ENCODE data around the gene FAM117A.
"Not testable (repeated sequence)": the region's sequence is repeated elsewhere in the genome, so short reads cannot be mapped to it uniquely, and the experiment has no call there.

Gene FAM117A

GRCh38 chr17:49739641-49740271 is 24.2 kb downstream of the FAM117A start:
- peak overlapping the region; percentile 99 for H3K27ac Mint-ChIP-seq
- H3K4me1 Mint-ChIP-seq (ENCODE audit: low read depth): peaks cover 82% of the 10 kb centered on the region
- H3K27me3 Mint-ChIP-seq: no peaks in the 10 kb centered on the region
- H3K9me3 Mint-ChIP-seq (ENCODE audit: low read depth): no peaks in the 10 kb centered on the region
- peak overlapping the region; percentile 91 for H3K4me3 Mint-ChIP-seq
- H3K36me3 Mint-ChIP-seq: peaks cover 6% of the 10 kb centered on the region

DNA sequence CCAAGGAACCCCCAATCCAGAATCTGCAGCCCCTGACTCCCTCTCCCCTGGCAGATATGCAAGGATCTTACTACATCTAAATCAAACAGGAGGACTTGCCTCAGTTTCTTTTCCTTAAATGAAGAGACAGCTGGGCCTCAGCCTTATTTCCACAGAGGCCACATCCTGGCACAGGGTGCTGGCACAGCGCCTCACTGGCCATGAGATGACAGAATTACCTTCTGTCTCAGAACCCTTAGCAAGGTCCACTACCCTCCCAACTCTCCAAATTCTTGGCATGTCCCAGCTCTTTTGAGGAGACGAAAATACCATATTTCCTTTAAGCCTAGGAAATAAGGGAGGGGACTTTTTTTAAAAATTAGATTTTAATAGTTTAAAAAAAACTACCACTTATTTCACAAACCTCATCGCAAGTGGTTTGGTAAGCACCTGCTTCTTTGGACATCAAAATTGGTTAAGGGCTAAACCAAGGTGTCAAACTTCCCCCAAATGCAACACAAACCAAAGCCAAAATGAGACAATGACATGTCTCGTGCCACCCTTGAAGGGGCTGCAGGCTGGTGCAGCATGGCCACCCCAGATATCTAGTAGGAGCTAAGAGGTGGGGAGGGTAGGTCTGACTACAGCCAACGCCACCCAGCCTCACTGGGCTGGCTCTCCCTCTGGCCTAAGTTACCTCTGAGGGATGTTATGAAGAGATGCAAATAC is 25.3 kb downstream of the FAM117A start:
- Mint-ChIP-seq H3K27ac (peak overlapping the region; percentile 99), H3K9me3 (ENCODE audit: low read depth) (no peaks in the 10 kb centered on the region), H3K4me3 (peak overlapping the region; percentile 91), H3K27me3 (no peaks in the 10 kb centered on the region), H3K4me1 (ENCODE audit: low read depth) (peaks cover 78% of the 10 kb centered on the region), H3K36me3 (peaks cover 8% of the 10 kb centered on the region)

- peak overlapping the region; percentile 83 for H3K27ac Mint-ChIP-seq
- H3K4me1 Mint-ChIP-seq (ENCODE audit: low read depth): peaks cover 66% of the 10 kb centered on the region
- H3K4me3 Mint-ChIP-seq: no peak overlapping the region
- H3K27me3 Mint-ChIP-seq: no peaks in the 10 kb centered on the region
- peaks cover 12% of the 10 kb centered on the region for H3K36me3 Mint-ChIP-seq
- H3K9me3 Mint-ChIP-seq (ENCODE audit: low read depth): no peaks in the 10 kb centered on the region
These were observed 29.1 kb downstream of the FAM117A start for GRCh38 chr17:49734515-49735490.

- peak overlapping the region; percentile 77 for H3K27ac Mint-ChIP-seq
- H3K9me3 Mint-ChIP-seq (ENCODE audit: low read depth): no peaks in the 10 kb centered on the region
- H3K36me3 Mint-ChIP-seq: peaks cover 18% of the 10 kb centered on the region
- peaks cover 58% of the 10 kb centered on the region for H3K4me1 Mint-ChIP-seq (ENCODE audit: low read depth)
- no peaks in the 10 kb centered on the region for H3K27me3 Mint-ChIP-seq
- no peak overlapping the region for H3K4me3 Mint-ChIP-seq
These were observed 32.5 kb downstream of the FAM117A start for GRCh38 chr17:49731435-49731831.

GRCh38 chr17:49730785-49731434 is 33.0 kb downstream of the FAM117A start:
- H3K36me3 Mint-ChIP-seq: peaks cover 18% of the 10 kb centered on the region
- H3K4me3 Mint-ChIP-seq: peak overlapping the region; percentile 8
- peak overlapping the region; percentile 77 for H3K27ac Mint-ChIP-seq
- no peaks in the 10 kb centered on the region for H3K27me3 Mint-ChIP-seq
- H3K4me1 Mint-ChIP-seq (ENCODE audit: low read depth): peaks cover 56% of the 10 kb centered on the region
- no peaks in the 10 kb centered on the region for H3K9me3 Mint-ChIP-seq (ENCODE audit: low read depth)

DNA sequence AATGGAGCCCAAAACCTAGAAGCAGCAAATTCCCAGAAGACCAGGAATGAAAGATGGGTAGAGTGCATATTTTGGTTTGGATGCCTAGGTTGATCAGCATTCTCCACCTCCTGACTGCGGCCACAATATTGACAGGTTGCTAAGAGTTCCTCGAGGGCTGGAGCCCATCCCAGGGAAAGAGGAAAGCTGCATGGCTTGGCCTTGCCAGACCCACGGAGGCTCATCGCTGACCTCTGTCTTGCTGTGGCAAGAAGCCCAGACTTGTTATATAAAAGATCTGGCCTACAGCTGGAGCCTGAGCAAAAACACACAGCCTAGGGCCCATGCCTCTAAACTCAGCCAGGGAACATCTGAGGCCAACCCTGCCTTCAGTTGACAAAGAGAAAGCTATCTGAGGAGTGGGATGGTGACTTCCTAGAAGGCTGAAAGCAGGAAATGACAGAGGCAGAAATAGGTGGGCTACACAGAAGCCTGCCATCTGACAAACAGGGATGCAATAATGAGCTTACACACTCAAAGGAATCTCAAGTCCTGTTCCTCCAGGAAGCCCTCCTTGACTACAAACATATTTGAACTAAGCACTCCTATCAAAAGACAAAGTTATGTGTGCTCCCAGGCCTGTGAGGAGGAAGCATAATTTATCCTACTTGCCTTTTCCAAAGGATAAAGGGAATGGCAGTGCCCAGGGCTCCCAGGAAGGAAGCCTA is 33.7 kb downstream of the FAM117A start:
- no peaks in the 10 kb centered on the region for H3K9me3 Mint-ChIP-seq (ENCODE audit: low read depth)
- peaks cover 23% of the 10 kb centered on the region for H3K36me3 Mint-ChIP-seq
- no peaks in the 10 kb centered on the region for H3K27me3 Mint-ChIP-seq
- H3K27ac Mint-ChIP-seq: peak overlapping the region; percentile 50
- H3K4me1 Mint-ChIP-seq (ENCODE audit: low read depth): peaks cover 56% of the 10 kb centered on the region
- no peak overlapping the region for H3K4me3 Mint-ChIP-seq

DNA sequence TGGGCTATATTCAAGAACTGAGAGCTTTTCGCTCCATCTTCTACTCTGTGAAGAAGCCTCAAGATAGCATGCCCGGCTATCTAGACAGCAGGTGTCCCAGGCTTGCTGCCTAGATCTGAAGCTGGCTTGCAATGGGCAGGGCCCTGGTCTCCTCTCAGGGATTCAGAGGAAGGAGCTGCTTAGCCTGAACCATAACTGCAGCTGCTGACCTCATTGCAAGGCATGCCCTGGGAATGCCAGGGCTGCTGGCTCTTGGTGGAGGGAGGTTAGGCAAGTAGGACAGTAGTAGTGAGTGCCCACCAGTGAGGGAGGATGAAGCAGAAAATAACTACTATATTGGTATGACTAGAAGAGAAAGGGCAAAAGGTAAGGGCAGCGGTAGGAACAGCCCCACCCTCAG is 34.9 kb downstream of the FAM117A start:
- Mint-ChIP-seq H3K4me1 (ENCODE audit: low read depth) (peaks cover 60% of the 10 kb centered on the region), H3K27ac (peak overlapping the region; percentile 88), H3K36me3 (peaks cover 22% of the 10 kb centered on the region), H3K4me3 (peak overlapping the region; percentile 27), H3K27me3 (no peaks in the 10 kb centered on the region), H3K9me3 (ENCODE audit: low read depth) (no peaks in the 10 kb centered on the region)

DNA sequence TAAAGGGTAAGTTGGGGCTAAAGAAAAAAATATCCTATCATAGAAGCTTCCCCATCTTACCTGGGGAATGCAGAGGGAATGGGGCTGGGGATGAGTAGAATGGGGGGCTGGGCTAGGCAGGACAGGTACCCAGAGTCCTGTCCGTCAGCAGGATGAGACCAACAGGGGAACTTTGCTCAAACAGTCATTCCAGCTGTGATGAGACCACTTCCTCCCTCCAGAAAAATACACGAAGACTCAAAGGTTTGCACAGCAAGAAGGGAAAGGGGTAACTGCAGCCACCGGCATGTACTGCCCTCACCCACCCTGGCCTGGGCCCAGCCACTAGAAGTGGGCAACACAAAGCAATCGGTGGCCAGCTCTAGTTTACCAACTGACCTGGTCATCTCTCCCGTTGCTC is 35.5 kb downstream of the FAM117A start:
- peaks cover 65% of the 10 kb centered on the region for H3K4me1 Mint-ChIP-seq (ENCODE audit: low read depth)
- no peaks in the 10 kb centered on the region for H3K27me3 Mint-ChIP-seq
- H3K36me3 Mint-ChIP-seq: peaks cover 22% of the 10 kb centered on the region
- no peaks in the 10 kb centered on the region for H3K9me3 Mint-ChIP-seq (ENCODE audit: low read depth)
- H3K4me3 Mint-ChIP-seq: no peak overlapping the region
- peak overlapping the region; percentile 88 for H3K27ac Mint-ChIP-seq

- no peaks in the 10 kb centered on the region for H3K9me3 Mint-ChIP-seq (ENCODE audit: low read depth)
- H3K36me3 Mint-ChIP-seq: peaks cover 22% of the 10 kb centered on the region
- H3K4me3 Mint-ChIP-seq: no peak overlapping the region
- no peak overlapping the region for H3K27ac Mint-ChIP-seq
- H3K4me1 Mint-ChIP-seq (ENCODE audit: low read depth): peaks cover 57% of the 10 kb centered on the region
- no peaks in the 10 kb centered on the region for H3K27me3 Mint-ChIP-seq
These were observed 36.6 kb downstream of the FAM117A start for GRCh38 chr17:49727380-49727779.

GRCh38 chr17:49725452-49726130 is 38.3 kb downstream of the FAM117A start:
- Mint-ChIP-seq H3K27me3 (no peaks in the 10 kb centered on the region), H3K9me3 (ENCODE audit: low read depth) (no peaks in the 10 kb centered on the region), H3K4me1 (ENCODE audit: low read depth) (peaks cover 50% of the 10 kb centered on the region), H3K27ac (peak overlapping the region; percentile 42), H3K36me3 (peaks cover 20% of the 10 kb centered on the region), H3K4me3 (no peak overlapping the region)

DNA sequence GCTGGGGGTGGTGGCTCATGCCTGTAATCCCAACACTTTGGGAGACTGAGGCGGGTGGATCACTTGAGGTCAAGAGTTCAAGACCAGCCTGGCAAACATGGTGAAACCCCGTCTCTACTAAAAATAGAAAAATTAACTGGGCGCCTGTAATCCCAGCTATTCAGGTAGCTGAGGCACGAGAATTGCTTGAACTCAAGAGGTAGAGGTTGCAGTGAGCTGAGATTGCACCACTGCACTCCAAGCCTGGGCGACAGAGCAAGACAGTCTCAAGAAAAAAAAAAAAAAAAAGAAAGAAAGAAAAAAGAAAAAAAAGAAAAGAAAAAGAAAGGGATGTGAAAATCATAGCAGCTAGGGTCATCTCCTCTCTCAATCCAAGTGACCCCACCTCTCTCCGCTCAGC is 39.4 kb downstream of the FAM117A start:
- not testable (repeated sequence) for H3K27me3 Mint-ChIP-seq; H3K4me3 Mint-ChIP-seq; H3K9me3 Mint-ChIP-seq (ENCODE audit: low read depth)
- Mint-ChIP-seq H3K27ac (peak overlapping the region; percentile 38), H3K4me1 (ENCODE audit: low read depth) (peaks cover 41% of the 10 kb centered on the region), H3K36me3 (peaks cover 20% of the 10 kb centered on the region)

- no peak overlapping the region for H3K4me3 Mint-ChIP-seq
- peak overlapping the region; percentile 72 for H3K27ac Mint-ChIP-seq
- H3K36me3 Mint-ChIP-seq: peaks cover 12% of the 10 kb centered on the region
- no peaks in the 10 kb centered on the region for H3K9me3 Mint-ChIP-seq (ENCODE audit: low read depth)
- peaks cover 31% of the 10 kb centered on the region for H3K4me1 Mint-ChIP-seq (ENCODE audit: low read depth)
- H3K27me3 Mint-ChIP-seq: no peaks in the 10 kb centered on the region
These were observed 40.5 kb downstream of the FAM117A start for GRCh38 chr17:49723423-49723822.

- Mint-ChIP-seq H3K4me3 (no peak overlapping the region), H3K36me3 (peaks cover 12% of the 10 kb centered on the region), H3K4me1 (ENCODE audit: low read depth) (peaks cover 32% of the 10 kb centered on the region), H3K9me3 (ENCODE audit: low read depth) (no peaks in the 10 kb centered on the region), H3K27ac (peak overlapping the region; percentile 79), H3K27me3 (no peaks in the 10 kb centered on the region)
These were observed 41.9 kb downstream of the FAM117A start for GRCh38 chr17:49722066-49722465.

All from activated naive CD8-positive, alpha-beta T cell (primary cell).